GM21526 (cell line): Measurements from ENCODE around the gene CARD16.

ENCODE experiments used
- ATAC-seq: cut with Tn5 transposase; IDR thresholded peaks from one replicate; pipeline ENCODE4 v1.9.1; 2021; ENCODE audit warnings: moderate library complexity; ENCODE audit not compliant: unreplicated experiment, low FRiP score

The CARD16 gene

GRCh38 chr11:105051559-105051958 is 6.4 kb upstream of the CARD16 start:
- no peak for ATAC-seq

GRCh38 chr11:105049481-105049880 is 4.3 kb upstream of the CARD16 start:
- no peak for ATAC-seq

- ATAC-seq = no peak
Observed at GRCh38 chr11:105046898-105047579, 1.9 kb upstream of the CARD16 start.

- no peak for ATAC-seq
Observed at GRCh38 chr11:105045676-105046296, 651 bp upstream of the CARD16 start.

GRCh38 chr11:105042178-105042577 is 3.0 kb downstream of the CARD16 start:
- no peak for ATAC-seq

- no peak for ATAC-seq
Observed at GRCh38 chr11:105040703-105041102, 4.4 kb downstream of the CARD16 start.

- peak; percentile 99 for ATAC-seq
Observed at GRCh38 chr11:105034813-105035620, 10.1 kb downstream of the CARD16 start, which contains the start of gene CASP1. Gene CASP1, minus strand, starts transcription at chr11:105035144. Its CDS starts 31 bp downstream, at chr11:105035113.

GRCh38 chr11:105034388-105034787 is 10.7 kb downstream of the CARD16 start:
- peak; percentile 5 for ATAC-seq

GRCh38 chr11:105033781-105034180 is 11.4 kb downstream of the CARD16 start:
- no peak for ATAC-seq

- ATAC-seq = no peak
Observed at GRCh38 chr11:105033343-105033742, 11.8 kb downstream of the CARD16 start.

GRCh38 chr11:105032495-105032894 is 12.6 kb downstream of the CARD16 start:
- ATAC-seq = no peak

- no peak for ATAC-seq
Observed at GRCh38 chr11:105027678-105028077, 17.5 kb downstream of the CARD16 start.

GRCh38 chr11:105024394-105024793 is 20.7 kb downstream of the CARD16 start:
- no peak for ATAC-seq

GRCh38 chr11:105023003-105023402 is 22.1 kb downstream of the CARD16 start, which contains the start of gene CASP5:
Gene CASP5, minus strand, starts transcription at chr11:105023168. Its CDS starts 32 bp downstream, at chr11:105023136.
- no peak for ATAC-seq

GRCh38 chr11:105022527-105022926 is 22.6 kb downstream of the CARD16 start:
- no peak for ATAC-seq

GRCh38 chr11:105007463-105007862 is 37.7 kb downstream of the CARD16 start:
- no peak for ATAC-seq

GRCh38 chr11:105005451-105005845 is 39.7 kb downstream of the CARD16 start:
- ATAC-seq = no peak

GRCh38 chr11:105004021-105004420 is 41.1 kb downstream of the CARD16 start:
- ATAC-seq = no peak

- ATAC-seq = no peak
Observed at GRCh38 chr11:105003151-105003550, 42.0 kb downstream of the CARD16 start.

- ATAC-seq = peak; percentile 96
Observed at GRCh38 chr11:105000797-105001196, 44.3 kb downstream of the CARD16 start.

GRCh38 chr11:105000167-105000566 is 45.0 kb downstream of the CARD16 start:
- ATAC-seq = no peak
